ENCODE results near the gene YAP1.

Gene YAP1

DNA sequence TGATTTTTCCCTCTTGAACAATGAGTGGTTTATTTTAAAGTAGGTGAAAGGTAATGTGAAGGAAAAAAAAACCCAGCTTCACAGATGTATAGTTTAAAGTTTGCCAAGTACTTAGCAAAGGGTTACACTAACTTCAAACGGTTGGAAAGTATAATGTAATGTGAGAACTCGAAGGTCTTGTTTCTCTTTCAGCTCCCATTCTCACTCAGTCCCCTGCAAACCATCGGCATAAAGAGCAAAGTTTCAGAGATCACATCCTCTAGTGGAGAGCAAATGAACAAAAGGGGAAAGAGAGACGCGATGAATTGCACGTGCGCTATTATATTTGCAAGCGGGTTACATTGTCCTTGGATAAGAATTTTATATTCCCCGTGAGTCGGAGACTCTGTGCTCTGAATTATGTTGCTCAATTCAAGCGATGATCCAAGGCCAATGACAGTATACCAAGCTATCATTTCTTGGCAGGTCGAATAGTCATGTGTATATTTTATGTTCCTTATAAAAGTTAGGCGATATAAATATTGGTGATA lies 169.5 kb downstream of the YAP1 start:
- no peak for DNase-seq (ENCODE audit: low spot score)

DNA sequence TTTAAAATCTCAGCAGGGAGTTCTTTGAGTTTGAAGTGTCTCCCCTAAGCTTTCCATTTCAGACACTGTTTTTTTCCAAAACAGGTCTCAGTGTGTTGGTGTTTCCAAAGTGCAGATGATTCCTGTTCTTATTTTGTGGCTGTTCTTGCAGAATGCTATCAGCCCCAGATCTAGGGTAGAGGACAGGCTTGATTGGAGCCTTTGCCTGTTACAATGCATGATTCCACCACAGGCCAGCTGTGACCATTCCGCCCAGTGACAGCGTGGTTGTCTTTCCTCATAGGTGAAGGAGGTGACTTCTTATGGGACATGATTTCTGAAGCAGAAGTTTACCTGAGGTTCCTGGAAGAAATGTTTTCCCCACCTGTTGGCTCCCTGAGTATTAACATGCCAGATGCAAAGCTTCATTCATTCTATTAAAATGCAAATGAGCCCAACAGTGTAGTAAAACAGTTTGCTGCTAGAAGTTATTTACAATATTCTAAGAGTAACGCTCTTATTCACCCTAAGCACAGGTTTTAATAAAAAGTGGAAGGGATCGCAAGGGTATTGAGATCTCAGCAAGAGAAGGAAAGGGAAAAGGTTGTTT lies 170.1 kb downstream of the YAP1 start:
- no peak for DNase-seq (ENCODE audit: low spot score)
